ENCODE data around the gene PLEKHG4.

DNA sequence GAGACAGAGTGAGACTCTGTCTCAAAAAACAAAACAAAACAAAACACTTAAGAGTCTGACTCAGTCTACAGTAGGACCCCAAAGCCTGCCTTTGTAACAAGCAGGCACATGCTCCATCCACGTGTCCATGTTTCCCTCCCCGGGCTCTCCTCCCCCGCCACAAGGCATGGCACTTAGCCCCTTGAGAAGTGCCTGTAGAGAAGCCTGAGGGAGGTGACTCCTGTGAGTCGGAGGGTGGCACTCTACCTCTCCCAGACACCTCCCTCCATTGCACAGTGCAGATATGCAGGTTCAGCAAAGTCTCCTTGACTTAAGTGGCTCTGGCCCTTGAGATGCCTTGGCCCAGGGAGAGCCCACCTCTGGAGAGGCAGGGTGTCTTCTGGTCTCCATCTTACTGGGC, 38.8 kb upstream of the PLEKHG4 start:
- no peak for TF ChIP-seq GATA3 (IDR thresholded peaks at IDR 0.05; ENCODE audit: borderline replicate concordance)
- TF ChIP-seq, protein P1, sequence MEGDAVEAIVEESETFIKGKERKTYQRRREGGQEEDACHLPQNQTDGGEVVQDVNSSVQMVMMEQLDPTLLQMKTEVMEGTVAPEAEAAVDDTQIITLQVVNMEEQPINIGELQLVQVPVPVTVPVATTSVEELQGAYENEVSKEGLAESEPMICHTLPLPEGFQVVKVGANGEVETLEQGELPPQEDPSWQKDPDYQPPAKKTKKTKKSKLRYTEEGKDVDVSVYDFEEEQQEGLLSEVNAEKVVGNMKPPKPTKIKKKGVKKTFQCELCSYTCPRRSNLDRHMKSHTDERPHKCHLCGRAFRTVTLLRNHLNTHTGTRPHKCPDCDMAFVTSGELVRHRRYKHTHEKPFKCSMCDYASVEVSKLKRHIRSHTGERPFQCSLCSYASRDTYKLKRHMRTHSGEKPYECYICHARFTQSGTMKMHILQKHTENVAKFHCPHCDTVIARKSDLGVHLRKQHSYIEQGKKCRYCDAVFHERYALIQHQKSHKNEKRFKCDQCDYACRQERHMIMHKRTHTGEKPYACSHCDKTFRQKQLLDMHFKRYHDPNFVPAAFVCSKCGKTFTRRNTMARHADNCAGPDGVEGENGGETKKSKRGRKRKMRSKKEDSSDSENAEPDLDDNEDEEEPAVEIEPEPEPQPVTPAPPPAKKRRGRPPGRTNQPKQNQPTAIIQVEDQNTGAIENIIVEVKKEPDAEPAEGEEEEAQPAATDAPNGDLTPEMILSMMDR (IDR thresholded peaks at IDR 0.05), result no peak
- TF ChIP-seq EP300 (IDR thresholded peaks at IDR 0.05), result no peak
- no peak for TF ChIP-seq ESRRA (IDR thresholded peaks at IDR 0.05; ENCODE audit: borderline replicate concordance, low read length)
- TF ChIP-seq, protein P2, sequence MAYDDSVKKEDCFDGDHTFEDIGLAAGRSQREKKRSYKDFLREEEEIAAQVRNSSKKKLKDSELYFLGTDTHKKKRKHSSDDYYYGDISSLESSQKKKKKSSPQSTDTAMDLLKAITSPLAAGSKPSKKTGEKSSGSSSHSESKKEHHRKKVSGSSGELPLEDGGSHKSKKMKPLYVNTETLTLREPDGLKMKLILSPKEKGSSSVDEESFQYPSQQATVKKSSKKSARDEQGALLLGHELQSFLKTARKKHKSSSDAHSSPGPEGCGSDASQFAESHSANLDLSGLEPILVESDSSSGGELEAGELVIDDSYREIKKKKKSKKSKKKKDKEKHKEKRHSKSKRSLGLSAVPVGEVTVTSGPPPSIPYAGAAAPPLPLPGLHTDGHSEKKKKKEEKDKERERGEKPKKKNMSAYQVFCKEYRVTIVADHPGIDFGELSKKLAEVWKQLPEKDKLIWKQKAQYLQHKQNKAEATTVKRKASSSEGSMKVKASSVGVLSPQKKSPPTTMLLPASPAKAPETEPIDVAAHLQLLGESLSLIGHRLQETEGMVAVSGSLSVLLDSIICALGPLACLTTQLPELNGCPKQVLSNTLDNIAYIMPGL (CRISPR knock-in tag; IDR thresholded peaks at IDR 0.05; ENCODE audit: borderline replicate concordance), result no peak
- no peak for TF ChIP-seq POLR2A (IDR thresholded peaks at IDR 0.05; ENCODE audit: low read length)
- TF ChIP-seq KDM1A (IDR thresholded peaks at IDR 0.05; ENCODE audit: low read depth), result no peak

Measured in A549 (cell line).